Stimulated activated CD4-positive, alpha-beta T cell treated with anti-CD3 and anti-CD28 coated beads, Interleukin-4, amount 100 ng/mL, for 24 hours (primary cell): ENCODE data around the gene LIPC.

ENCODE experiments used
- DNase-seq: peaks from one replicate; pipeline ENCODE4 v3.0.0-alpha.2; 2020

LIPC gene

DNA sequence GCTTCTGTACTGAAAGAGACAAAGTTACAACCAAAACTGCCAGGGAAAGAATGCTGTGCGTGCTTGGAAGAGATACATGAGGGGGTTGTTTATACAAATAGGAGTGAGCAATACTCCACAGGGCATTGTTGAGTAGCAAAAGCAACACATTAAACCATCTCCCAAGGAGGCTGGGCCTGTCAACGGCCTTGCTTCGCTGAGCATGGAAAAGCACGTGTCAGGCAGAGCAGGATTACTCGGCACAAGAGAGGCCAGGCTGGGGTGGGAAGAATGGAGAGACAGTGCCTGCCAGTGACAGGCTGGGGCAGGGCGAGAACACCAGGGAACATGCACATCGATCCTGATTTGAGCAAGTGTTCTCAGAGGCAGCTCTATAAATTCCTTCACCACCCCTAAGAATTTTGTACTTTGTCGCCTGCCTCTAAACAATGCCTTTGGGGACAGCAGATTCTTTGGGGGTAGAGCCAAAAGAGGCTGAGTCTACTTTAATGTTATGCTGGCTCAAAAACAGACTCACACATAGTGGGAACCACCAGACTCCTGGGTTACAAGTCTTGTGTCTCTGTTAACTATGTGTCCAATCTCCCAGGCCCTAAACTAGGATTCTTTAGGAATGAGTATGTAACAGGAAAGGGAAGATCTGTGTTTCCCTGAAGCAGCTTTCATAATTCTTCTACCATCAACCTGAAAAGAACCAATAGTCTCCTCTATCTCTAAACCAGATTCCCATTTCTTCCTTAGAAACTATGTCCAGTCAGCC, 67.2 kb downstream of the LIPC start:
- no peak for DNase-seq

GRCh38 chr15:58501006-58501405, 69.2 kb downstream of the LIPC start:
- DNase-seq, result no peak

DNA sequence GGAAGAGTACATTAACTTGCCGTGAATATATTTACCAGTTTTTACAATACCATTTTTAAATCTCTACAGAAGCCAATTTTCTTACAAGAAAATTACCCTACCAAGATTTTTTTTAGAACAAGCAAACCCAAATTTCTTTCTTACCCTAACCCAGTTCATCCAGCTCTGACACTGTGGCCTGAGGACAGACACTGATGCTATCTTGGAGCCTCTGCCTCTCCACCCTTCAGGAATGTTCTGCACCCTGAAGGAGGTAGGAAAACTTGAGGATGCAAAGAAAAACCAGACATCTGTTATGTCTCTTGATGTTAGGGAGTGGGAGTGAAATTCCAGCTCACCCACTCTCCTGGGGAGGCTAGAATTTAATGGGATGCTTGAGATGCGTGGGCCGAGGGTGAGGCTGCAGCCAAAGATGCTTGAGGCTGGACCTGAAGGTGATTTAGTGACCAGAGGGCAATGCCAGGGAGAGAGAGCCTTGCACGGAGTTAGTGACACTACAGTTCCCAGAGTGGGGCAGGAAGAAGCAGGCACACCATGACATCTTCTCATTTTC, 69.9 kb downstream of the LIPC start:
- no peak for DNase-seq

- DNase-seq, result no peak
Measured at GRCh38 chr15:58503139-58504027, 71.6 kb downstream of the LIPC start.

DNA sequence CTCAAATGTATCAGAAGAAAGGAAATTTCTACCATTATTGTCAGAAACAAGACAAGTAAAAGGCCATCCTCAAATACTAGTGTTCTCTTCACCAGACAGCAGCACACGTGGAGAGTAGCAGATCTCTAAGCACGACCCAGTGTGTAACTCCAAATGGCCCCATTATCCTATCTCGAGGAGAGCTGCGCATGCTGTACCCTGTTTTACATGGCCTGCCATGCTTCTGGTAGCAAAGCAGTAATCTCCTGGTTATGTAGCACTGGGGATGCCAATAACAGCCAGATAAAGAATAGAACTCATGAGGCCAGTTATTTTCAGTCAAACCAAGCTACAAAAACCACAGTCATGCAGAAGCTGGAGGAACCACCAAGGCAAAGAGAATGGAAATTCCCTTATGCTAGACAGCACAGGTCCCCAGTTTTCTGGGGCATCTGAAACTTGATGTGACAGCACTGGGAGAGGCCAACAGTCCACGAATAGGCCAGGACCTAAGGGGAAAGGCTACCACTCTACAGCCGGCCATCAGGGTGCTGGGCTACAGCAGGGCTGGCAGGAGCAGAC, 73.0 kb downstream of the LIPC start:
- no peak for DNase-seq

DNA sequence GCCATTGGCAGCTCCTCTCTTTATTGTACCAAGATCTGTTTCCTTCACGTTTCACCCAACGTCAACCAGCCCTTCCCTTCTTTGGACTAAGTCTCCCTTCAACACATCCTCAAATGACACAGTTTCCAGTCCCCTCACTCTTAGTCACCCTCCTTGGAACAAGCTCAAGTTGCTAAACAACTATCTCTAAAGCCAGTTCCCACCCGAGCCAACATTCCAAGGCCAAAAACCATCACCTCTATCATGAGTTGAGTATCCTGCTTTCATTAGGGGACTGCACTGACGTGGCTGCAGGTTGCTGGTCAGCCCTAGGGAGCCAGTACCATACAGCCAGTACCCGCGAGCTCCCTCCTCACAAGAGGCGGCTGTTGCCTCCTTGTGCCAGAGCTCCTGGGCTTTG, 73.8 kb downstream of the LIPC start:
- DNase-seq, result no peak

GRCh38 chr15:58506064-58506490, 74.3 kb downstream of the LIPC start:
- no peak for DNase-seq

GRCh38 chr15:58506783-58507668, 75.2 kb downstream of the LIPC start:
- no peak for DNase-seq

- no peak for DNase-seq
Measured at GRCh38 chr15:58509556-58509955, 77.8 kb downstream of the LIPC start.

GRCh38 chr15:58510715-58511598, 79.2 kb downstream of the LIPC start:
- no peak for DNase-seq

GRCh38 chr15:58511599-58511987, 79.8 kb downstream of the LIPC start:
- DNase-seq, result no peak

GRCh38 chr15:58512522-58512921, 80.7 kb downstream of the LIPC start:
- no peak for DNase-seq

GRCh38 chr15:58513008-58513407, 81.2 kb downstream of the LIPC start:
- DNase-seq, result no peak

DNA sequence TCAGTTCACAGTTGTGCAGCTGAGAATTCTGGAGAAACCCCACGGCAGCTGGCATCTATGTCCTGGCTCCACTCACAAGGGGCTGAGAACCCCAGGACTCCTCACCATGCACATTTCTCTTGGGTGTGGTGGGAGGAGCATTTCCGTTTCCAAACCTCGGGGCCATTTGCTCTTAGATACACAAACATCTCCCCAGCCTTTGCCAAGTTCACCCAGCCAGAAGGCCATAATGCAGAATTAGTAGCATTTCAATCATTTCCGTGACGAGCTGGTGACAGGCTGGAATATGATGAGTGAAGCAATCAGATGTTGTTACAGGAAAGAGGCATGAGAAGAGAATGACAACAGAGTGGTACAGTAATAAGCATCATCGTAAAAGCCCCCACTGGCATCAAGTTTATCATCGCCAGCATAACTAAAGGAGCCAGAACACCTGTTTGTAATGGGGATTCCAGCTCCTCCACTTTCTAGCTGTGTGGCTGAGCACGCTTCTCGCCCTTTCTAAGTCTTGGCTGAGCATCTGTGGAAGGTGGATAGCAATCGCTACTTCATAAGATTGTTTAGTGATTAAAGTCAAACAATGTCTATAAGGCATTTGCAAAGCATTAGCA, 82.0 kb downstream of the LIPC start:
- DNase-seq, result no peak

- DNase-seq, result no peak
Measured at GRCh38 chr15:58515807-58516206, 84.0 kb downstream of the LIPC start.

DNA sequence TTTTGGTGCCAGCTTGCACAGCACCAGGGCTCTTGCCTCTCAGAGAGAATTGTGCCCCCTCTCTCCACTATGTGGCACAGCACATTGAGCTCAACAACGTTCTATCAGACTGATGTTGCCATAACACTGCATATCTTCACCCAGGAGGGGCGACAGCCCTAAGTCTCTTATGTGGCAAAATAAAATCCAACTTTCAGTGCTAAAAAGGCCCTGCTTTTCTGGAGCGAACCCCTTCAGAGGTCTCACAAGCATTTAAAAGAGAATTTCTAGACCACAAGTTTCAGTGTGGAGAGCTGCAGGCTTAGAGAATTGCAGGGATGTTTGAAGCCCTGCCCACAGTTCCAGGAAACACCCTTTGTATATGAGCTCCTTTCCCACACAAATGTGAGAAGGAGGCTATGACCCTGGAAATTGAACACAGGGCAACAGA, 85.5 kb downstream of the LIPC start:
- no peak for DNase-seq

- no peak for DNase-seq
Measured at GRCh38 chr15:58517682-58518525, 86.1 kb downstream of the LIPC start.

- no peak for DNase-seq
Measured at GRCh38 chr15:58518626-58519025, 86.8 kb downstream of the LIPC start.

GRCh38 chr15:58519516-58519915, 87.7 kb downstream of the LIPC start:
- DNase-seq, result no peak

DNA sequence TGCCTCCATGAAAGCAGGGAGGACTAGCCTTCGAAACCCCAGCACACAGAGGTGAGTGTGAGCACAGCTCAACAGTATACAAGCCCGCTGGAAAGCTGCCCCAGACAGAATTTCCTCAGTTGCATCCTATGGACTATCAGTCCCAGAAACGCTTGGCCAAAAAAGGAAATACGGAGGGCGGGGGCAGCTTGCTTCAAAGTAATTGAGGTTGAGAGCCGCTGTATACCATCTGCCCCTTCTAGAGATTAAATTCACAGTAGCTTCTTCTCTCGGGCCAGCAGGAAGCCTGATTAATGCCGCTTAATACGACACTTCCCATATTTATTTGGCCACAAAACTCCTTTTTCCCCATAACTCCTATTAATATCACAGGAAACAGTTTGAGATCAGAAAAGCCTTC, 88.7 kb downstream of the LIPC start:
- DNase-seq, result no peak
